ENCODE data around the gene EMID1.
A peak's percentile ranks its signal among the peaks of the same experiment; 100 is the strongest.

The EMID1 gene

DNA sequence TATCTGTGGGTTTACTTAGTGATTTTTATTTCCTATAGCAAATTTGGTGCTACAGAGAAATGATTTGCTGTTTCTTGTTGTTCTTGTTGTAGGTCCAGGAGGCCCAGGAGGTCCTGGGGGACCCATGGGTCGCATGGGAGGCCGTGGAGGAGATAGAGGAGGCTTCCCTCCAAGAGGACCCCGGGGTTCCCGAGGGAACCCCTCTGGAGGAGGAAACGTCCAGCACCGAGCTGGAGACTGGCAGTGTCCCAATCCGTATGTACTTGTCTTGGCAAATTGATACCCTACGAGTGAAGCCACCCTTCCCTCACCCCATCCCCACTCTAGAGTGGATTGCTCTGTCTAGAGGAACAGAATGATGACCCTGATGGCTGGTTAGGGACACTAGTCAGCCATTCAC, 92.9 kb downstream of the EMID1 start:
- DNase-seq = no peak

DNA sequence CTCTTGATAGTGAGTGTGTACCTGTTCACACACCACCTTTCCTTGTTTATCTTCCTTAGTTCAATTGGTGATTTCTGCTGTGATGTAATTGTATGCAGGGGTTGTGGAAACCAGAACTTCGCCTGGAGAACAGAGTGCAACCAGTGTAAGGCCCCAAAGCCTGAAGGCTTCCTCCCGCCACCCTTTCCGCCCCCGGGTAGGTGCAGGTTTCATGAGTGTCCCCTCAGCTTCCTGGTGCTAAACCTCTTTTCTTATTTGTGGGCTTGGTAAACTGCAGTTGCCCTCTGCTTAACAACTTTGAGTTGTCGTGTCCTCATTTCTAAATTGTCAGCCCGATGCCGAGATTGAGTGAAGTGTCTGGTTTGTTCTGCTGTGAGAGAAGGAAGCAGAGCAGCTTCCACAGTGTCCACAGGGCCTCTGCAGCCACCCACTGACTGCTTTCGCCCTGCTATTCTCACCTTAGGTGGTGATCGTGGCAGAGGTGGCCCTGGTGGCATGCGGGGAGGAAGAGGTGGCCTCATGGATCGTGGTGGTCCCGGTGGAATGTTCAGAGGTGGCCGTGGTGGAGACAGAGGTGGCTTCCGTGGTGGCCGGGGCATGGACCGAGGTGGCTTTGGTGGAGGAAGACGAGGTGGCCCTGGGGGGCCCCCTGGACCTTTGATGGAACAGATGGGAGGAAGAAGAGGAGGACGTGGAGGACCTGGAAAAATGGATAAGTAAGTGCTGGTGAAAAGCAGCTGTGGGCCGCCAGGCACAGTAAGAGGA, 93.6 kb downstream of the EMID1 start:
- no peak for DNase-seq

DNA sequence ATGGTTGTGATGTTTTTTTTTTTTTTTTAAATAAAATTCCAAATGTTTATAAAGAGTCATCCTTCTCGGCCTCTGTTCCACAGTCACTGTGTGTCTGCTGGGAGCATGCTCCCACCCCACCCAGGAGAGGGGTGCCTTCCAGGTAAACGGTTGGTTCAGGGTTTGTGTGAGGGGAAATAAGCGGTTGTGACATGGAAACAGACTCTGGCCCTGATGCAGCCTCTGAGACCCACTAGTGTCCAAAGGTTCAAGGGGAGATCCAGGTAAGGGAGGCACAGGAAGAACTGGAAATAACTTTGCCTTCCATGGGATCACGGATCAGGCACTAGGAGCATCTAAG, 94.7 kb downstream of the EMID1 start:
- DNase-seq = no peak

DNA sequence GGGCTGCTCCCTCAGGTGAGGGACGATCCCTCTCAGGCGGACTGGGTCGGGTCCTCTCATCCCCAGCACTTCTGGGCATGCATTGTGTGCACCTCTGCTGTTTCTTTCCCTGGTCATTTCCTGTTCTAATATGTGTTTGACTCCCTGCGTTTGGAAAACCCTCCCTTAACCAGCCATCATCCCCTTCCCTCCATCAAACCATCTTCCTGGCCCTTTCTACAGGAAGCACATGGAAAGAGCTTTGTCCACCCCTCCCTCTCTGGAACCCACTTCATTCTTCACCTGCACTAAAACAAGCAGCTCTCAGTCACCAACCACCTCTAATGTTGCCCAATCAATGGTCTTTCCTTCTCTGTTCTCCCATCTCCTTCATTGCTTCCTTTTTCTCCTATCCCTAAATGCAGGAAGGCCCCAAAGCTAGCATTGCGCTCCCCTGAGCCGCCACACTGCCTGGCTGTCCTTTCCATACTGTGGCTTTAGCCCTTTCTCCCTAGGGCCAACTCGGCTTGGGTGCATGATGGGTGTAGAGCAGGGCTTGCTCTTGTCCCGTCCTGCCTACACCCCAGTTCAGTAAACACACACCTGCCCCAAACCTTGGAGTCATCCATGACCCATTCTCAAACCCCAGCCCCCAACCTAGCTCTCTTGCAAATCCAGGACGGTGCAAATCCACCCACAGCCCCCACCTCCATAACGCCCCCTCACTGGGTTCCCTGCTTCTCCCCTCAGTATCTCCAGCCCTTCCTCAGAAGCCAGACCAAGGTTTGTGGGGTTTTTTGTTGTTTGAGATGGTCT, 95.3 kb downstream of the EMID1 start:
- no peak for DNase-seq

DNA sequence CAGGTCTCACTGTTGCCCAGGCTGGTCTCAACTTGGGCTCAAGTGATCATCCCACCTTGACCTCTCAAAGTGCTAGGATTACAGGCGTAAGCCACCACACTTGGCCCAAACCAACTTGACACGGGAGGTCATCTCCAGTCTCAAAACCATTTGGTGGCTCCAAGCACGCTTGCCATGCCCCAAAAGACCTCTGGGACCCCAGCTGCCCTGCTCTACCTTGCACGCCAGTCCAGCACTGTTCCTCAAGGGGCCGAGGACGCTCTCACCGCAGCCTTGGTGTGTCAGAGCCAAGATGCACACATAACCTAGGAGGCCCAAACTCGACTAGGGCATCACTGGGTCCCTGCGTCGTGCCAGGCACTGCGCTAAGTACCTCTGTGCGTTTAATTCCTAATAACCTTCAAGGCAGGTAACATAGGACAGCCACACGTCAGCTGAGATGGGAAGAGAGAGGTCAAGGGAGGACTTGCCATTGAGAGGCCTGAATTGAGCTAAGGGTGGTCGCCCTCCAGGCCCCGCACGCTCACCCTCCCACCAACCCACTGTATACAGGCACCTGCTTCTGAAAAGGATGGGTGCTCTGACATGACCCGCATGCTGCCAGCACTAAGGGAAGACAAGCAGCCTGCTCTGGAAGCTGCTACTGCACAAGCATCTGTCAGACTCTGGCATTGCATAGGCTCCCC, 96.2 kb downstream of the EMID1 start:
- no peak for DNase-seq

DNA sequence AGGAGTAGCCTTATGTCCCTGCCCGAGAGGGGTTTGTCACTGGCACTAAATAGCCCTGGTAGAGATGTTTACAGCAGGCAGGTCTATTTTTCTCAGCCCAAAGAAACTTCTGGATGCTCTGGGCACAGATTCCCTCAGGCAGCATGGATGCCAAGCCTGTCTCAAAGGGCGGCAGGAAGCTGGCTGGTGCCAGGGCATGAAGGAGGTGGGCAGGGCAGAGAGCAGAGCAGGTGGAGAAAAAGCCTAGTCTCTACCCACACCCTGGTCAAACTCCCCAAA, 96.6 kb downstream of the EMID1 start:
- DNase-seq = no peak

DNA sequence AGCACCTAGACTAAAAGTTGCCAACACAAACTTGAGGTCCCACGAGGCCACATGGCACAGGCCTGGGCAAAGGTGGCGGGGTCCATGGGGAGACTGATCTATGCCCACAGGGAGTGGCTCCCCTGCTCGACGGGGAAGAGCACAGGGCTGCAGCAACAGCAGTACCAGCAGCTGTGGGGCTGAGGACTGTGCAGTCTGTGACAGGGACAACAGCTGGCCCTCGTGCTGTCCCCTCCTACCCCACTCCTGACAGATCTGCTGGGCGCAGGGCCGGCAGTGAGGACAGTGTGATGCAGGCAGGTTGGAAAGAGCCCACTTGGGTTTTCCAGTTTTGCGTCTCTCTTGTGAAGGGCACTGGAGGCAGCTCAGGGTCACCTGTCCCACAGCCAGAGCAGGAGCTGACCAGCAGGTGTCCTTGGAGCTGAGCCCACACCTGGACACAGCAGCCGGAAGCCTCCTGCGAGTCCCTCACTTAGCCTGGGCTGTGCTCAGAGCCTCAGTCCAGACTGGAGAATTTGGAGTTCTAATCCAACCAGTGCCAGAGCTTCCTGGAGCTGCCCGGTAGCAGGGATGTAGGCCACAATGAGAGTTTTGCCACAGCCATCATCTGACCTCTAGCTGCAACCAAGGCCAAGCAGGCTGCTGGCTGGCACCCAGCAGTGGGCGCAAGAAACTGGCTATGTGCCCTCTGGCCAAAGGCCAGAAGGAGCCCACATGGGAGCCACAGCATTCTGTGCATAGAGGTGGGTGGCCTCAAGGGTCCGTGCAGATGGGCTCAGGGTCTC, 97.2 kb downstream of the EMID1 start:
- DNase-seq = no peak

DNA sequence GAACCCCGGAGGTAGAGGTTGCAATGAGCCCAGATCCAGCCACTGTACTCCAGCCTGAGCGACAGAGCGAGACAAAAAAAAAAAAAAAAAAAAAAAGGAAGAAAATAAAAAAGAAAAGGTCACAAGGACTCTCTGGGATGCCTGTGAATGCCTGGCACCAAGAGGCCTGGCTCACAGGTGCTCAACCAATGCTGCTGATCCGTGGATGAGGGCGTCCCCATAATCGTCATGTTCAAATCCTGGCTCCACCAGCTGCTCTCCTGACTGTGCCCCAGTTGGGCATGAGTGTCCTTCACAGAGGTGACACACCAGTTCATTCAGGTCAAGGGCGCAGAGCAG, 100.1 kb downstream of the EMID1 start:
- no peak for DNase-seq

DNA sequence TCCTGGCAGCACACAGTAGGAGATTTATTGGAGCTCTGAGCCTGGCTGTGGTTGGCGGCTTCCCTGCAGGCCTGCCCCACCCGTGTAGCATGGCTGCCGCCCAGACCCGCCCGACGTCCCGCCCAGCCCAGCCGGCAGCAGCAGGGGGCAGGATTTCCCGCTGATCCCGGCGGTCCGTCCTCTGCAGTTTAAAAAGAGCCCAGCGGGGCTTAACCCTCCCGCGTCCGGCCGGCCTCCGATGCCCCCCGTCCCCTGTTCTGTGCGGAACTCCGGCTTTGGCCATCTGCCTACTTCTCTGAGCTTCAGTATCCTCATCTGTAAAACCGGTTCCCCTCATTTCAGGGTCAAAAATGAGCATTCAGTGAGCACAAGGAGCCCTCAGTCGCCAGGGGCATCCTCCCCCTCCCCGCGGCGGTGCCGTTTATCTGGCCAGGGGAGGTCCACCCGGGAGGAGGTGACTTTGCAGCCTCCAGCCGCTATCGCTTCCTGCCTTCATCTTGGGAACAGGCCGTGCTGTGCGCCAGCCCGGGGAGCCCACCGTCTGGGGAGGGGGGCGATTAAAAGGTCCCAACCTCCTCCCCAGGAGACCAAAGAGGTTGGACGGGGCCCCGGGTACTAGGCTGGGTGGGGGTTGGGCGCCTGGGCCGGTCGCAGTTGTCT, 100.6 kb downstream of the EMID1 start, which contains the start of gene GAS2L1:
Gene GAS2L1 (plus strand): TSS at position 476 of the 660 bp plus-strand sequence. CDS start 1,456 bp downstream, outside the sequence.
- DNase-seq = peak; percentile 46

DNA sequence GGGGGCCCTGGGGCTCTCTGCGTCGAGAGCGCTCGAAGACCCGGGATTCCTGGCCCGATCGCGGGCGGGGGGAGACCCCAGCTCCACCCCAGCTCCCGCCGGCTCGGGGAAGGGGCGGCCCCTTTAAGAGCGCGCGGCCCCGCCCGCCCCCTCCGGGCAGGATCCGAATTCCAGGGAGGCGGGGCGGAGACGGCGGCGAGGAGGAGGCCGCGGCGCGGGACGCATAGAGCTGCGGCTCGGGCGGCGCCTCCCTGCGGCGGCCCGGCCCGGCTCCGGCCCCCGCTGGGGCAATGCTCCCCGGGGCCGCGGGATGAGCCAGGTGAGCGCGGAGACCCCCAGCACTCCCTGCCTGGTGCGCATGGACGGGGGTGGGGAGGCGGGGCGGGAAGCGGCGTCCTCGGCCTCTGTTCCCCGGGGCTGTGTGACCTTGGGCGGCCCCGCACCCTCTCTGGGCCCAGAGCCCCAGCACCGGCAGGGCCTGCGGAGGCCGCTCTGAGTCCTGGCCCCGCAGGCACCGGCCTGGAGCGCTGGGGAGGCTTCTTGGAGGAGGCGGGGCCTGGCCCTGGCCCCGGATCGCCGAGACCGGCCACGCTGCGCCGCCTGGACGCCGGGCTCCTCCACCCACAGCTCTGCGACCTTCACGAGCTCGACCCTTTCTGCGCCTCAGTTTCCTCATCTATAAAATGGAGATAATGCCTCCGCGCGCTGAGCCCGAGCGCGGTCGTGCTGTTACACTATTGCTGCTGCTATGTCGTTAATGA, 101.3 kb downstream of the EMID1 start:
- no peak for DNase-seq

DNA sequence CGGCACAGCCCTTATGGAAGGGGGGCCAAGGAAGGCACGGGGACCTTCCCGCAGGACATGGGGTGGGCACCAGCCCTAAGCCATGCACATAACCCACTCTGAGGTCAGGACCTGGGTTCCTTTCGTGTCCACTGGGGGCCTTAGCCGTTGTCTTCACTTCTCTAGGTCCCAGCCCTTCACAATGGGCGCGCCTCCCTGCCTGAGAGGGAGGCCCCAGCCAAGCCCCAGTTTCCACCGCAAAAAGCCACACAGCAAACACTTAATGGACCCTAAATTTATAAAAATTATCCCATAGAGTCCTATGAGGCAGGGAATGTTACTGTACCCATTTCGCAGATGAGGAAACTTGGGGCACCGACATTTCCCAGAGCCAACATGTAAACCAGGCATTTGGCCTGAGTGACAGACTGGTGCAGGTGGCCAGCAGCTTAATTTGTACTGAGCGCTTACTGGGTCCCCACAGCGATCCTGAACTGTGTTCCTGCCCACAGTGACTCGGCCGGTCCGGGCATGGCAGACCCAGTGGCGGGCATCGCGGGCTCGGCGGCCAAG, 102.0 kb downstream of the EMID1 start:
- no peak for DNase-seq

DNA sequence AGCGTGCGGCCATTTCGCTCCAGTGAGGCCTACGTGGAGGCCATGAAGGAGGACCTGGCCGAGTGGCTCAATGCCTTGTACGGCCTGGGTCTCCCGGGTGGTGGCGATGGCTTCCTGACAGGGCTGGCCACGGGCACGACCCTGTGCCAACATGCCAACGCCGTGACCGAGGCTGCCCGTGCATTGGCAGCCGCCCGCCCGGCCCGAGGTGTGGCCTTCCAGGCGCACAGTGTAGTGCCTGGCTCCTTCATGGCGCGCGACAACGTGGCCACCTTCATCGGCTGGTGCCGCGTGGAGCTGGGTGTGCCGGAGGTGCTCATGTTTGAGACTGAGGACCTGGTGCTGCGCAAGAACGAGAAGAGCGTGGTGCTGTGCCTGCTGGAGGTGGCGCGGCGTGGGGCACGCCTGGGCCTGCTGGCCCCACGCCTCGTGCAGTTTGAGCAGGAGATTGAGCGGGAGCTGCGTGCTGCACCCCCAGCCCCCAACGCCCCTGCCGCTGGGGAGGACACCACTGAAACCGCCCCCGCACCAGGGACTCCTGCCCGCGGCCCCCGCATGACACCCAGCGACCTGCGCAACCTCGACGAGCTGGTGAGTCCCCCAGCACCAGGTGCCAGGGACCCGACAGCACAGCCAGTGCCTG, 102.6 kb downstream of the EMID1 start:
- DNase-seq = no peak

DNA sequence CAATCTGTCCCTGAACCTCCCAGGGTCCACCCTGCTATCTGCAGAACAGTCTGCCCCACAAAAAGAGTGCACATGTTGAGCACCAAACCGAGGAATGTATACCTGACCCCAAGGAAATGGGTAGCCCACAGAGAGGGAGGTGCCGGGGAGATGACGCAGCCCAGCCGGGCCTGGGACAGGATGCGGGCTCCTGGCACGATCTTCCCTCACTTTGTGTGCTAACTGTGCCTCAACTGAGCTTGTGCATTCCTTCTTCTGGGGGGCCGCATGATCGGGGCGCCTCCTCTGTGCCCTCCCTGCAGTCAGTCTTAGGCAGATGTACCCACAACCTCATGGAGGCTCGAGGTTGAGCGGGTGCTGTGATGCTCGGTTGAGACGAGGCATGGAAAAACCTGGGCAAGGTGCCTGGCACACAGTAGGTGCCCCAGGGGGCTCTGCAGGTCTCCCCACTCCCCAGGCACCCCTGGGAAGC, 103.1 kb downstream of the EMID1 start:
- DNase-seq = no peak
